ENCODE measurements around the gene SOX18.

DNA sequence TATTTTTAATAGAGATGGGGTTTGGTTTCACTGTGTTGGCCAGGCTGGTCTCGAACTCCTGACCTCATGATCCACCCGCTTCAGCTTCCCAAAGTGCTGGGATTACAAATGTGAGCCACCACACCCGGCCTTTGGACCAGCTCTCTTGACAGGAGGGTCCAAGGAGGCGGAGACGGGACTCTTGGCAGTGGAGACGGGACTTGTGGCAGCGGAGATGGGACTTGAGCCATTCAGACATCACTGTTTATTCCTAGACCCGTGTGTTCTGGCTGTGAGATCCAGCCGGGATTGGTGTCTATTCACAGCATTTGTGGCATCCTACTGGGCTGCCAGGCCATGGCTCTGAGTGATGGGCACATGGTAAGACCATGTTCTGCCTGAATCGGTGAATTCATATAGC is 42.9 kb downstream of the SOX18 start:
- TF ChIP-seq EZH2 (IDR thresholded peaks at IDR 0.05), result no peak
- TF ChIP-seq, protein P1, sequence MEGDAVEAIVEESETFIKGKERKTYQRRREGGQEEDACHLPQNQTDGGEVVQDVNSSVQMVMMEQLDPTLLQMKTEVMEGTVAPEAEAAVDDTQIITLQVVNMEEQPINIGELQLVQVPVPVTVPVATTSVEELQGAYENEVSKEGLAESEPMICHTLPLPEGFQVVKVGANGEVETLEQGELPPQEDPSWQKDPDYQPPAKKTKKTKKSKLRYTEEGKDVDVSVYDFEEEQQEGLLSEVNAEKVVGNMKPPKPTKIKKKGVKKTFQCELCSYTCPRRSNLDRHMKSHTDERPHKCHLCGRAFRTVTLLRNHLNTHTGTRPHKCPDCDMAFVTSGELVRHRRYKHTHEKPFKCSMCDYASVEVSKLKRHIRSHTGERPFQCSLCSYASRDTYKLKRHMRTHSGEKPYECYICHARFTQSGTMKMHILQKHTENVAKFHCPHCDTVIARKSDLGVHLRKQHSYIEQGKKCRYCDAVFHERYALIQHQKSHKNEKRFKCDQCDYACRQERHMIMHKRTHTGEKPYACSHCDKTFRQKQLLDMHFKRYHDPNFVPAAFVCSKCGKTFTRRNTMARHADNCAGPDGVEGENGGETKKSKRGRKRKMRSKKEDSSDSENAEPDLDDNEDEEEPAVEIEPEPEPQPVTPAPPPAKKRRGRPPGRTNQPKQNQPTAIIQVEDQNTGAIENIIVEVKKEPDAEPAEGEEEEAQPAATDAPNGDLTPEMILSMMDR (IDR thresholded peaks at IDR 0.05), result no peak
